SK-N-SH treated with all-trans-retinoic acid at 6 μM for 48 hours (cell line): Measurements from ENCODE around the gene TESMIN.

ENCODE experiments used
- ARNTL ChIP-seq: fragments of 450-650 bp; formaldehyde crosslinking; IDR thresholded peaks from 2 replicates; pipeline ENCODE4 v1.5.0; 2020; ENCODE audit warnings: low read depth, mild to moderate bottlenecking, moderate library complexity, borderline replicate concordance
- BACH2 ChIP-seq: fragments of 250-450 bp; sonication (Bioruptor Pico); IDR thresholded peaks from 2 replicates; pipeline ENCODE4 v1.9.0; 2021; ENCODE audit warnings: mild to moderate bottlenecking, borderline replicate concordance
- CREB5 ChIP-seq: fragments of 250-450 bp; sonication (Bioruptor Pico); IDR thresholded peaks from 2 replicates; pipeline ENCODE4 v1.5.1; 2020; ENCODE audit warnings: low read depth, mild to moderate bottlenecking, moderate library complexity
- PPARA ChIP-seq: fragments of 250-450 bp; sonication (Bioruptor Pico); IDR thresholded peaks from 2 replicates; pipeline ENCODE4 v1.5.0; 2020; ENCODE audit warnings: mild to moderate bottlenecking, borderline replicate concordance
- RARB ChIP-seq: fragments of 250-450 bp; sonication (Bioruptor Pico); IDR thresholded peaks from 2 replicates; pipeline ENCODE4 v1.8.0; 2021; ENCODE audit warnings: mild to moderate bottlenecking, moderate library complexity
- SNAI2 ChIP-seq: fragments of 250-450 bp; sonication (Bioruptor Pico); IDR thresholded peaks from 2 replicates; pipeline ENCODE4 v1.5.0; 2020; ENCODE audit warnings: mild to moderate bottlenecking, moderate library complexity
- ZC3H10 ChIP-seq: fragments of 250-450 bp; sonication (Bioruptor Pico); IDR thresholded peaks from 2 replicates; pipeline ENCODE4 v1.5.1; 2021; ENCODE audit warnings: mild to moderate bottlenecking, moderate library complexity
- ZFP3 ChIP-seq: fragments of 250-450 bp; sonication (Bioruptor Pico); IDR thresholded peaks from 2 replicates; pipeline ENCODE4 v1.5.0; 2020; ENCODE audit warnings: mild to moderate bottlenecking, moderate library complexity
- ZNF70 ChIP-seq: fragments of 450-650 bp; formaldehyde crosslinking; IDR thresholded peaks from 2 replicates; pipeline ENCODE4 v1.5.0; 2020; ENCODE audit warnings: mild to moderate bottlenecking, moderate library complexity
- TF ChIP-seq, protein P1 (sequence below): fragments of 250-450 bp; sonication (Bioruptor Pico); IDR thresholded peaks from 2 replicates; pipeline ENCODE4 v1.8.0; 2021; ENCODE audit warnings: low read depth, mild to moderate bottlenecking, moderate library complexity, borderline replicate concordance
- TF ChIP-seq, protein P2 (sequence below): fragments of 250-450 bp; sonication (Bioruptor Pico); IDR thresholded peaks from 2 replicates; pipeline ENCODE4 v1.8.0; 2020; ENCODE audit warnings: mild to moderate bottlenecking, moderate library complexity, borderline replicate concordance
- TF ChIP-seq, protein P3 (sequence below): fragments of 250-450 bp; sonication (Bioruptor Pico); IDR thresholded peaks from 2 replicates; pipeline ENCODE4 v1.5.1; 2021; ENCODE audit warnings: mild to moderate bottlenecking, moderate library complexity

DNA sequence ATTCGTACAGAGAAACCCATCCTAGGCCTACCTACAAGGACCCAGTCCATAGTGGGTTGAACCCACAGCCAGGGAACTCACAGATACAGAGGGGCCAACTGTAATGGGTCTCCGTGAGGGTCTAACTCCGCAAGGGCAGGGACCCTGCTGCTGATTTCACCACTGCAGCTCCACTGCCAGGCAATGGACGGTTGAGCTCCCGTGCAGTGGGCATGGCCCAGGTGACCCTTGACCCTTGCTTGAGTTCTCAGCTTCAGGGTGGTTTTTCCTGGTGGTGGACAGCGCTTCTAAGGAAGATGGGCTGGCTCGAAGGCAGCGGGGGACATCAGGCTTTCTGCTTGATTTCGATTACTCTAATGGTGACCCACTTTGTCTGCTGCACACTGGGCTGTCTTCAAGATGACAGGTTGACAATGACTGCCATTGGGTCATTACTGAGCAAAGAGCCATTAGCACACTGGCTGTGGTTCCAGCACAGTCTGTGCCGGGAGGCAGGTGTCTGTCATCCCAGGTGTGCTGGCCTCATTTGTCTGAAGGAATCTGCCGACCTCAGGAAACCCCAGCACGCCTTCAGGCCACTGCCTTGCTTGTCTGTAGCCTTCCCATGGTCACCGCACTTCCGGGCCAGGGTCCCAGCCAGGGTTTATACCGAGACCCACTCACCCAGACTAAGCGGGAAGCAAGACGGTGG, 70.6 kb downstream of the TESMIN start:
- TF ChIP-seq SNAI2 (CRISPR knock-in tag) (no peak), PPARA (no peak), ZFP3 (CRISPR knock-in tag) (no peak), ZNF70 (CRISPR knock-in tag) (no peak), RARB (no peak), ZC3H10 (CRISPR knock-in tag) (no peak), CREB5 (CRISPR knock-in tag) (no peak), ARNTL (CRISPR knock-in tag) (no peak), BACH2 (CRISPR knock-in tag) (no peak)
- TF ChIP-seq, protein P1, sequence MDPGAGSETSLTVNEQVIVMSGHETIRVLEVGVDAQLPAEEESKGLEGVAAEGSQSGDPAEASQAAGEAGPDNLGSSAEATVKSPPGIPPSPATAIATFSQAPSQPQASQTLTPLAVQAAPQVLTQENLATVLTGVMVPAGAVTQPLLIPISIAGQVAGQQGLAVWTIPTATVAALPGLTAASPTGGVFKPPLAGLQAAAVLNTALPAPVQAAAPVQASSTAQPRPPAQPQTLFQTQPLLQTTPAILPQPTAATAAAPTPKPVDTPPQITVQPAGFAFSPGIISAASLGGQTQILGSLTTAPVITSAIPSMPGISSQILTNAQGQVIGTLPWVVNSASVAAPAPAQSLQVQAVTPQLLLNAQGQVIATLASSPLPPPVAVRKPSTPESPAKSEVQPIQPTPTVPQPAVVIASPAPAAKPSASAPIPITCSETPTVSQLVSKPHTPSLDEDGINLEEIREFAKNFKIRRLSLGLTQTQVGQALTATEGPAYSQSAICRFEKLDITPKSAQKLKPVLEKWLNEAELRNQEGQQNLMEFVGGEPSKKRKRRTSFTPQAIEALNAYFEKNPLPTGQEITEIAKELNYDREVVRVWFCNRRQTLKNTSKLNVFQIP (CRISPR knock-in tag) = no peak
- TF ChIP-seq, protein P2, sequence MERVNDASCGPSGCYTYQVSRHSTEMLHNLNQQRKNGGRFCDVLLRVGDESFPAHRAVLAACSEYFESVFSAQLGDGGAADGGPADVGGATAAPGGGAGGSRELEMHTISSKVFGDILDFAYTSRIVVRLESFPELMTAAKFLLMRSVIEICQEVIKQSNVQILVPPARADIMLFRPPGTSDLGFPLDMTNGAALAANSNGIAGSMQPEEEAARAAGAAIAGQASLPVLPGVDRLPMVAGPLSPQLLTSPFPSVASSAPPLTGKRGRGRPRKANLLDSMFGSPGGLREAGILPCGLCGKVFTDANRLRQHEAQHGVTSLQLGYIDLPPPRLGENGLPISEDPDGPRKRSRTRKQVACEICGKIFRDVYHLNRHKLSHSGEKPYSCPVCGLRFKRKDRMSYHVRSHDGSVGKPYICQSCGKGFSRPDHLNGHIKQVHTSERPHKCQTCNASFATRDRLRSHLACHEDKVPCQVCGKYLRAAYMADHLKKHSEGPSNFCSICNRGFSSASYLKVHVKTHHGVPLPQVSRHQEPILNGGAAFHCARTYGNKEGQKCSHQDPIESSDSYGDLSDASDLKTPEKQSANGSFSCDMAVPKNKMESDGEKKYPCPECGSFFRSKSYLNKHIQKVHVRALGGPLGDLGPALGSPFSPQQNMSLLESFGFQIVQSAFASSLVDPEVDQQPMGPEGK (CRISPR knock-in tag) = no peak
- TF ChIP-seq, protein P3, sequence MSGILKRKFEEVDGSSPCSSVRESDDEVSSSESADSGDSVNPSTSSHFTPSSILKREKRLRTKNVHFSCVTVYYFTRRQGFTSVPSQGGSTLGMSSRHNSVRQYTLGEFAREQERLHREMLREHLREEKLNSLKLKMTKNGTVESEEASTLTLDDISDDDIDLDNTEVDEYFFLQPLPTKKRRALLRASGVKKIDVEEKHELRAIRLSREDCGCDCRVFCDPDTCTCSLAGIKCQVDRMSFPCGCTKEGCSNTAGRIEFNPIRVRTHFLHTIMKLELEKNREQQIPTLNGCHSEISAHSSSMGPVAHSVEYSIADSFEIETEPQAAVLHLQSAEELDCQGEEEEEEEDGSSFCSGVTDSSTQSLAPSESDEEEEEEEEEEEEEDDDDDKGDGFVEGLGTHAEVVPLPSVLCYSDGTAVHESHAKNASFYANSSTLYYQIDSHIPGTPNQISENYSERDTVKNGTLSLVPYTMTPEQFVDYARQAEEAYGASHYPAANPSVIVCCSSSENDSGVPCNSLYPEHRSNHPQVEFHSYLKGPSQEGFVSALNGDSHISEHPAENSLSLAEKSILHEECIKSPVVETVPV = no peak
